ENCODE measurements around the gene NIPAL1. TPM values are rescaled to one million over a fixed set of nuclear protein-coding genes. Genes with fewer than 3 reads are reported as not detected.

NIPAL1 gene
- total and polyA plus RNA-seq, 2 donors (not counting 3 experiments of a cell fraction or from before 2014, with no cell fraction given), result 0.36 to 1.7 TPM

DNA sequence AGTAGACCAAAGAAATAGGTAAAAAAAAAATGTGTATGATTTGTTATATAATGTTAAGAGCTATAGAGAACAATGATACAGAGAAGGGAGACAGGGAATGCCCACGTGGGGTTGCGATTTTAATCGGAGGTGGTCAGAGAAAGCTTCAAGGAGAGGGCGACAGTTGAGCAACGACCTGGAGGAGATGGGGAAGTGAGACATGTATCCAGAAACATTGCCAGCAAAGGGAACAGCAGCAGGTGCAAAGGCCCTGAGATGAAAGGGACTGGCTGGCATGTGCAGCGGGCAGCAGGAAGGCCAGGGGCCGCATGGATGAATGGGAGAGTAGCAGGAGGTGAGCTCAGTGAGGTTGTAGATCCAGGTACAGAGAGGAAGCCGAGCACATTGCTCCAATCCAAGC, 32.9 kb downstream of the NIPAL1 start:
- H3K36me3 ChIP-seq (ENCODE audit: control insufficient read depth in 2 of 2, extremely low read depth in 1 of 2, insufficient read depth in 2 of 2, low read length in 2 of 2), result no peaks in the 10 kb centered on the region
- H3K27me3 ChIP-seq (ENCODE audit: control insufficient read depth in 2 of 2, insufficient read depth in 2 of 2, low read length in 2 of 2), result peaks cover 3 to 8% of the 10 kb centered on the region in 2 experiments
- intact Hi-C loops (cut with micrococcal nuclease), result no loop called here
- dilution Hi-C loops (cut with MboI; ENCODE audit: extremely low pct_ligation_motif_present, low sequenced_read_pairs), result no loop called here
- no TSS peak for BruUV-seq (replicated peaks)
- H3K9me1 ChIP-seq (replicated peaks; ENCODE audit: control insufficient read depth, extremely low read depth, insufficient read depth, low read length), result no peaks in the 10 kb centered on the region
- H3K9ac ChIP-seq (replicated peaks; ENCODE audit: extremely low read depth, insufficient read depth, low read length), result no peak overlapping the region
- POLR2A ChIA-PET, result no interaction called here
- no peaks in the 10 kb centered on the region for H3K4me1 ChIP-seq (ENCODE audit: control insufficient read depth, extremely low read depth, insufficient read depth, low read length)
- CTCF ChIA-PET, result interaction anchor here (0.9 to 4.7 kb wide), 4 partner anchors 16 to 38 kb away, joined by 3 to 29 read pairs (median 5); no protein-coding TSS in a partner anchor
- H4K20me1 ChIP-seq (replicated peaks; ENCODE audit: control insufficient read depth, extremely low read depth, insufficient read depth, low read length), result no peaks in the 10 kb centered on the region
- FAIRE-seq (no peak), DNase-seq (ENCODE audit: low read depth, low spot score) (no peak)
- no peak overlapping the region for H3K27ac ChIP-seq (ENCODE audit: insufficient read depth, low read depth, low read length)
- H3K4me3 ChIP-seq (replicated peaks in 1 of 3; ENCODE audit: insufficient read depth in 1 of 3, low read depth in 1 of 3, low read length in 3 of 3), result no peak overlapping the region
- H2AFZ ChIP-seq (ENCODE audit: low read depth, low read length), result no peak overlapping the region
- H3K79me2 ChIP-seq (ENCODE audit: control insufficient read depth, insufficient read depth, low read length), result no peaks in the 10 kb centered on the region
- TF ChIP-seq POLR2A (IDR thresholded peaks at IDR 0.05; ENCODE audit: low read depth, low read length), result no peak
- no peak for TF ChIP-seq MAX (IDR thresholded peaks at IDR 0.05; ENCODE audit: insufficient read depth, insufficient read length)
- TF ChIP-seq FOS (IDR thresholded peaks at IDR 0.05; ENCODE audit: borderline replicate concordance, insufficient read depth, low read length), result no peak
- TF ChIP-seq EZH2 (IDR thresholded peaks at IDR 0.05; ENCODE audit: borderline replicate concordance, low read depth, low read length, severe bottlenecking), result no peak
- TF ChIP-seq GATA2 (IDR thresholded peaks at IDR 0.05; ENCODE audit: insufficient read depth, insufficient read length, low read depth, low read length), result no peak
- no peak for TF ChIP-seq JUN (IDR thresholded peaks at IDR 0.05; ENCODE audit: borderline replicate concordance, insufficient read depth, insufficient read length, low read depth)
- TF ChIP-seq, protein P1, sequence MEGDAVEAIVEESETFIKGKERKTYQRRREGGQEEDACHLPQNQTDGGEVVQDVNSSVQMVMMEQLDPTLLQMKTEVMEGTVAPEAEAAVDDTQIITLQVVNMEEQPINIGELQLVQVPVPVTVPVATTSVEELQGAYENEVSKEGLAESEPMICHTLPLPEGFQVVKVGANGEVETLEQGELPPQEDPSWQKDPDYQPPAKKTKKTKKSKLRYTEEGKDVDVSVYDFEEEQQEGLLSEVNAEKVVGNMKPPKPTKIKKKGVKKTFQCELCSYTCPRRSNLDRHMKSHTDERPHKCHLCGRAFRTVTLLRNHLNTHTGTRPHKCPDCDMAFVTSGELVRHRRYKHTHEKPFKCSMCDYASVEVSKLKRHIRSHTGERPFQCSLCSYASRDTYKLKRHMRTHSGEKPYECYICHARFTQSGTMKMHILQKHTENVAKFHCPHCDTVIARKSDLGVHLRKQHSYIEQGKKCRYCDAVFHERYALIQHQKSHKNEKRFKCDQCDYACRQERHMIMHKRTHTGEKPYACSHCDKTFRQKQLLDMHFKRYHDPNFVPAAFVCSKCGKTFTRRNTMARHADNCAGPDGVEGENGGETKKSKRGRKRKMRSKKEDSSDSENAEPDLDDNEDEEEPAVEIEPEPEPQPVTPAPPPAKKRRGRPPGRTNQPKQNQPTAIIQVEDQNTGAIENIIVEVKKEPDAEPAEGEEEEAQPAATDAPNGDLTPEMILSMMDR (IDR thresholded peaks at IDR 0.05; ENCODE audit: extremely low read depth in 1 of 2, insufficient read depth in 1 of 2, low read depth in 1 of 2, low read length in 2 of 2), result no peak
- no peak for TF ChIP-seq MYC (IDR thresholded peaks at IDR 0.05; ENCODE audit: low read depth, low read length)
- no peak for TF ChIP-seq POLR2AphosphoS5 (IDR thresholded peaks at IDR 0.05; ENCODE audit: insufficient read depth, low read depth, low read length)
- H3K4me2 ChIP-seq (ENCODE audit: insufficient read depth, low read length), result no peak overlapping the region
- no peaks in the 10 kb centered on the region for H3K9me3 ChIP-seq (replicated peaks; ENCODE audit: control insufficient read depth, insufficient read depth, low read length)
